ENCODE measurements around the gene NPEPPS. TPM values are rescaled to one million over a fixed set of nuclear protein-coding genes. Genes with fewer than 3 reads are reported as not detected.
"Not testable (repeated sequence)": the region's sequence is repeated elsewhere in the genome, so short reads cannot be mapped to it uniquely, and the experiment has no call there.

The NPEPPS gene
- 90.3 TPM for polyA plus RNA-seq (2013)

GRCh38 chr17:47530557-47531232, at the start of gene NPEPPS:
Gene NPEPPS, plus strand, starts transcription at chr17:47531108. Its CDS starts 193 bp downstream, at chr17:47531301.
- 0% methylated on average over 30 of the region's 60 CpGs for WGBS (ENCODE audit: insufficient coverage)
- peak; percentile 88 to 95 (median 93) for DNase-seq
- POLR2A ChIA-PET; CTCF ChIA-PET; H3K36me3 ChIP-seq (ENCODE audit: control insufficient read depth in 4 of 4, insufficient read depth in 4 of 4, low read length in 3 of 4); H3K4me1 ChIP-seq (ENCODE audit: control extremely low read depth in 1 of 4, control insufficient read depth in 4 of 4, insufficient read depth in 4 of 4, low read length in 3 of 4); H3K9me3 ChIP-seq (ENCODE audit: control extremely low read depth in 1 of 5, control insufficient read depth in 4 of 5, insufficient read depth in 2 of 5, low read depth in 1 of 5, low read length in 4 of 5); H3K27me3 ChIP-seq (replicated peaks in 2 of 5; ENCODE audit: control insufficient read depth in 4 of 5, insufficient read depth in 5 of 5, low read length in 4 of 5): not testable (repeated sequence)
- peak within 1 kb of the TSS in 1 of 2 experiments; percentile 77 for H3K27ac ChIP-seq (ENCODE audit: insufficient read depth in 1 of 2, low read depth in 1 of 2, low read length in 2 of 2, poor library complexity in 1 of 2, severe bottlenecking in 2 of 2)
- H3K4me3 ChIP-seq (ENCODE audit: control insufficient read depth in 1 of 7, extremely low read depth in 1 of 7, insufficient read depth in 4 of 7, low read depth in 2 of 7, low read length in 6 of 7): peak within 1 kb of the TSS; percentile 61 to 84 (median 72)

- H3K4me1 ChIP-seq (ENCODE audit: control extremely low read depth in 1 of 4, control insufficient read depth in 4 of 4, insufficient read depth in 4 of 4, low read length in 3 of 4); POLR2A ChIA-PET; H3K9me3 ChIP-seq (ENCODE audit: control extremely low read depth in 1 of 5, control insufficient read depth in 4 of 5, insufficient read depth in 2 of 5, low read depth in 1 of 5, low read length in 4 of 5); H3K36me3 ChIP-seq (ENCODE audit: control insufficient read depth in 4 of 4, insufficient read depth in 4 of 4, low read length in 3 of 4); CTCF ChIA-PET; H3K27me3 ChIP-seq (replicated peaks in 2 of 5; ENCODE audit: control insufficient read depth in 4 of 5, insufficient read depth in 5 of 5, low read length in 4 of 5): not testable (repeated sequence)
- Histone ChIP-seq H3K4me3 (ENCODE audit: control insufficient read depth in 1 of 7, extremely low read depth in 1 of 7, insufficient read depth in 4 of 7, low read depth in 2 of 7, low read length in 6 of 7) (peak overlapping the region; percentile 39 to 79 (median 66)), H3K27ac (ENCODE audit: insufficient read depth in 1 of 2, low read depth in 1 of 2, low read length in 2 of 2, poor library complexity in 1 of 2, severe bottlenecking in 2 of 2) (peak overlapping the region; percentile 33 to 71)
- WGBS (ENCODE audit: insufficient coverage): 0% methylated on average over 2 of the region's 15 CpGs
- peak in 2 of 3 donors; percentile 17 to 21 for DNase-seq
Observed at GRCh38 chr17:47491841-47492212, 39.1 kb upstream of the NPEPPS start.

- CTCF ChIA-PET; H3K27me3 ChIP-seq (replicated peaks in 2 of 5; ENCODE audit: control insufficient read depth in 4 of 5, insufficient read depth in 5 of 5, low read length in 4 of 5); H3K9me3 ChIP-seq (ENCODE audit: control extremely low read depth in 1 of 5, control insufficient read depth in 4 of 5, insufficient read depth in 2 of 5, low read depth in 1 of 5, low read length in 4 of 5); H3K27ac ChIP-seq (ENCODE audit: insufficient read depth in 1 of 2, low read depth in 1 of 2, low read length in 2 of 2, poor library complexity in 1 of 2, severe bottlenecking in 2 of 2); DNase-seq; H3K36me3 ChIP-seq (ENCODE audit: control insufficient read depth in 4 of 4, insufficient read depth in 4 of 4, low read length in 3 of 4); H3K4me3 ChIP-seq (ENCODE audit: control insufficient read depth in 1 of 7, extremely low read depth in 1 of 7, insufficient read depth in 4 of 7, low read depth in 2 of 7, low read length in 6 of 7); POLR2A ChIA-PET: not testable (repeated sequence)
- H3K4me1 ChIP-seq (ENCODE audit: control extremely low read depth in 1 of 4, control insufficient read depth in 4 of 4, insufficient read depth in 4 of 4, low read length in 3 of 4): peaks cover 0 to 13% (median 8%) of the 10 kb centered on the region in 4 experiments
- WGBS (ENCODE audit: insufficient coverage): no CpG with 5 or more reads among the region's 1 CpG
Observed at GRCh38 chr17:47499074-47499473, 31.8 kb upstream of the NPEPPS start.

- H3K36me3 ChIP-seq (ENCODE audit: control insufficient read depth in 4 of 4, insufficient read depth in 4 of 4, low read length in 3 of 4); H3K27ac ChIP-seq (ENCODE audit: insufficient read depth in 1 of 2, low read depth in 1 of 2, low read length in 2 of 2, poor library complexity in 1 of 2, severe bottlenecking in 2 of 2); DNase-seq; POLR2A ChIA-PET; H3K4me3 ChIP-seq (ENCODE audit: control insufficient read depth in 1 of 7, extremely low read depth in 1 of 7, insufficient read depth in 4 of 7, low read depth in 2 of 7, low read length in 6 of 7); H3K27me3 ChIP-seq (replicated peaks in 2 of 5; ENCODE audit: control insufficient read depth in 4 of 5, insufficient read depth in 5 of 5, low read length in 4 of 5); CTCF ChIA-PET; H3K9me3 ChIP-seq (ENCODE audit: control extremely low read depth in 1 of 5, control insufficient read depth in 4 of 5, insufficient read depth in 2 of 5, low read depth in 1 of 5, low read length in 4 of 5): not testable (repeated sequence)
- peaks cover 0 to 13% (median 8%) of the 10 kb centered on the region in 4 experiments for H3K4me1 ChIP-seq (ENCODE audit: control extremely low read depth in 1 of 4, control insufficient read depth in 4 of 4, insufficient read depth in 4 of 4, low read length in 3 of 4)
- 93% methylated on average over 3 of the region's 4 CpGs for WGBS (ENCODE audit: insufficient coverage)
Observed at GRCh38 chr17:47499494-47499893, 31.4 kb upstream of the NPEPPS start.

GRCh38 chr17:47500620-47501019, 30.3 kb upstream of the NPEPPS start:
- CTCF ChIA-PET: interaction anchor here (0.6 to 1.8 kb wide), 3 partner anchors 115 to 354 kb away, joined by 3 to 7 read pairs (median 6); no protein-coding TSS in a partner anchor
- peak in 2 of 3 donors; percentile 8 to 9 for DNase-seq
- H3K9me3 ChIP-seq (ENCODE audit: control extremely low read depth in 1 of 5, control insufficient read depth in 4 of 5, insufficient read depth in 2 of 5, low read depth in 1 of 5, low read length in 4 of 5); H3K27ac ChIP-seq (ENCODE audit: insufficient read depth in 1 of 2, low read depth in 1 of 2, low read length in 2 of 2, poor library complexity in 1 of 2, severe bottlenecking in 2 of 2); POLR2A ChIA-PET; H3K36me3 ChIP-seq (ENCODE audit: control insufficient read depth in 4 of 4, insufficient read depth in 4 of 4, low read length in 3 of 4); H3K27me3 ChIP-seq (replicated peaks in 2 of 5; ENCODE audit: control insufficient read depth in 4 of 5, insufficient read depth in 5 of 5, low read length in 4 of 5); H3K4me3 ChIP-seq (ENCODE audit: control insufficient read depth in 1 of 7, extremely low read depth in 1 of 7, insufficient read depth in 4 of 7, low read depth in 2 of 7, low read length in 6 of 7): not testable (repeated sequence)
- H3K4me1 ChIP-seq (ENCODE audit: control extremely low read depth in 1 of 4, control insufficient read depth in 4 of 4, insufficient read depth in 4 of 4, low read length in 3 of 4): peaks cover 0 to 13% (median 8%) of the 10 kb centered on the region in 4 experiments
- no CpG with 5 or more reads among the region's 4 CpGs for WGBS (ENCODE audit: insufficient coverage)

- Histone ChIP-seq H3K4me3 (ENCODE audit: control insufficient read depth in 1 of 7, extremely low read depth in 1 of 7, insufficient read depth in 4 of 7, low read depth in 2 of 7, low read length in 6 of 7) (peak overlapping the region in 3 of 7 experiments; percentile 19 to 38 (median 28)), H3K27ac (ENCODE audit: insufficient read depth in 1 of 2, low read depth in 1 of 2, low read length in 2 of 2, poor library complexity in 1 of 2, severe bottlenecking in 2 of 2) (peak overlapping the region; percentile 50 to 74), H3K4me1 (ENCODE audit: control extremely low read depth in 1 of 4, control insufficient read depth in 4 of 4, insufficient read depth in 4 of 4, low read length in 3 of 4) (peaks cover 0 to 13% (median 8%) of the 10 kb centered on the region in 4 experiments)
- CTCF ChIA-PET: interaction anchor here (1.8 kb wide), 1 partner anchor 114 kb away, joined by 7 read pairs; no protein-coding TSS in a partner anchor
- WGBS (ENCODE audit: insufficient coverage): 83% methylated on average over 1 of the region's 8 CpGs
- H3K36me3 ChIP-seq (ENCODE audit: control insufficient read depth in 4 of 4, insufficient read depth in 4 of 4, low read length in 3 of 4); H3K9me3 ChIP-seq (ENCODE audit: control extremely low read depth in 1 of 5, control insufficient read depth in 4 of 5, insufficient read depth in 2 of 5, low read depth in 1 of 5, low read length in 4 of 5); POLR2A ChIA-PET; H3K27me3 ChIP-seq (replicated peaks in 2 of 5; ENCODE audit: control insufficient read depth in 4 of 5, insufficient read depth in 5 of 5, low read length in 4 of 5): not testable (repeated sequence)
- peak in 2 of 3 donors; percentile 10 to 35 for DNase-seq
Observed at GRCh38 chr17:47502122-47502731, 28.7 kb upstream of the NPEPPS start.

- POLR2A ChIA-PET; H3K27me3 ChIP-seq (replicated peaks in 2 of 5; ENCODE audit: control insufficient read depth in 4 of 5, insufficient read depth in 5 of 5, low read length in 4 of 5); H3K36me3 ChIP-seq (ENCODE audit: control insufficient read depth in 4 of 4, insufficient read depth in 4 of 4, low read length in 3 of 4); H3K9me3 ChIP-seq (ENCODE audit: control extremely low read depth in 1 of 5, control insufficient read depth in 4 of 5, insufficient read depth in 2 of 5, low read depth in 1 of 5, low read length in 4 of 5); H3K4me3 ChIP-seq (ENCODE audit: control insufficient read depth in 1 of 7, extremely low read depth in 1 of 7, insufficient read depth in 4 of 7, low read depth in 2 of 7, low read length in 6 of 7); CTCF ChIA-PET: not testable (repeated sequence)
- Histone ChIP-seq H3K4me1 (ENCODE audit: control extremely low read depth in 1 of 4, control insufficient read depth in 4 of 4, insufficient read depth in 4 of 4, low read length in 3 of 4) (peaks cover 0 to 13% (median 8%) of the 10 kb centered on the region in 4 experiments), H3K27ac (ENCODE audit: insufficient read depth in 1 of 2, low read depth in 1 of 2, low read length in 2 of 2, poor library complexity in 1 of 2, severe bottlenecking in 2 of 2) (peak overlapping the region; percentile 50 to 74)
- DNase-seq: peak in 2 of 3 donors; percentile 15 to 32
- no CpG with 5 or more reads among the region's 2 CpGs for WGBS (ENCODE audit: insufficient coverage)
Observed at GRCh38 chr17:47502776-47503455, 28.0 kb upstream of the NPEPPS start.

Measured in common myeloid progenitor, CD34-positive (primary cell).